Trophoblast cell (in vitro differentiated cells and primary cell): ENCODE data around the gene GPSM3.
A peak's percentile ranks its signal among the peaks of the same experiment; 100 is the strongest.

Experiments used
- DNase-seq, 2 donors: peaks; one replicate each; pipeline ENCODE4 v3.0.0-alpha.2; 2016
- H2AFZ ChIP-seq: 2 replicates; pipeline ENCODE4 v1.6.1; 2013; ENCODE audit warnings: low read length, moderate library complexity, mild to moderate bottlenecking; ENCODE audit not compliant: insufficient read depth, poor library complexity
- H2AK5ac ChIP-seq: 2 replicates; pipeline ENCODE4 v1.6.1; 2013; ENCODE audit warnings: mild to moderate bottlenecking, low read length
- H2BK120ac ChIP-seq: 2 replicates; pipeline ENCODE4 v1.6.1; 2013; ENCODE audit warnings: low read length, mild to moderate bottlenecking, moderate library complexity; ENCODE audit not compliant: insufficient read depth, poor library complexity
- H2BK12ac ChIP-seq: 2 replicates; pipeline ENCODE4 v1.6.1; 2013; ENCODE audit warnings: mild to moderate bottlenecking, low read length, moderate library complexity
- H2BK5ac ChIP-seq: 2 replicates; pipeline ENCODE4 v1.6.1; 2013; ENCODE audit warnings: low read length, low read depth, moderate library complexity, mild to moderate bottlenecking; ENCODE audit not compliant: poor library complexity
- H3K14ac ChIP-seq: 2 replicates; pipeline ENCODE4 v1.6.1; 2013; ENCODE audit warnings: mild to moderate bottlenecking, low read length
- H3K18ac ChIP-seq: 2 replicates; pipeline ENCODE4 v1.6.1; 2013; ENCODE audit warnings: mild to moderate bottlenecking, low read length
- H3K23ac ChIP-seq: 2 replicates; pipeline ENCODE4 v1.6.1; 2013; ENCODE audit warnings: low read length
- H3K27ac ChIP-seq: 2 replicates; pipeline ENCODE4 v1.5.1; 2013; ENCODE audit warnings: low read depth, mild to moderate bottlenecking, inconsistent platforms, low read length, moderate library complexity
- H3K27me3 ChIP-seq: 2 replicates; pipeline ENCODE4 v1.6.1; 2013; ENCODE audit warnings: inconsistent platforms, mild to moderate bottlenecking, low read length, moderate library complexity; ENCODE audit not compliant: insufficient read depth
- H3K36me3 ChIP-seq, 2 experiments: 1 replicate in 1 of 2; 2 replicates in 1 of 2; pipeline ENCODE4 v1.6.1; 2013; ENCODE audit warnings: low read length in 2 of 2, mild to moderate bottlenecking in 2 of 2, moderate library complexity in 1 of 2; ENCODE audit not compliant: insufficient read depth in 2 of 2, control insufficient read depth in 1 of 2
- H3K4ac ChIP-seq: 2 replicates; pipeline ENCODE4 v1.6.1; 2013; ENCODE audit warnings: low read depth, mild to moderate bottlenecking, low read length, moderate library complexity
- H3K4me1 ChIP-seq, 2 experiments: 1 replicate in 1 of 2; 2 replicates in 1 of 2; pipeline ENCODE4 v1.6.1; 2013; ENCODE audit warnings: low read length in 2 of 2, mild to moderate bottlenecking in 2 of 2, moderate library complexity in 1 of 2; ENCODE audit not compliant: insufficient read depth in 2 of 2, control insufficient read depth in 1 of 2
- H3K4me2 ChIP-seq: 2 replicates; pipeline ENCODE4 v1.6.1; 2013; ENCODE audit warnings: inconsistent platforms, mild to moderate bottlenecking, low read length, moderate library complexity
- H3K4me3 ChIP-seq: 2 replicates; pipeline ENCODE4 v1.5.1; 2013; ENCODE audit warnings: mild to moderate bottlenecking, low read depth, low read length, inconsistent platforms
- H3K79me1 ChIP-seq: one replicate; pipeline ENCODE4 v1.6.1; 2013; ENCODE audit warnings: low read length
- H3K79me2 ChIP-seq: 2 replicates; pipeline ENCODE4 v1.6.1; 2013; ENCODE audit warnings: low read length, mild to moderate bottlenecking; ENCODE audit not compliant: control insufficient read depth, insufficient read depth, poor library complexity
- H3K9ac ChIP-seq: 2 replicates; pipeline ENCODE4 v1.6.1; 2013; ENCODE audit warnings: mild to moderate bottlenecking, low read length
- H3K9me3 ChIP-seq: 2 replicates; pipeline ENCODE4 v1.6.1; 2013; ENCODE audit warnings: low read depth, mild to moderate bottlenecking, control low read depth, inconsistent platforms, low read length; ENCODE audit not compliant: insufficient read depth
- H4K12ac ChIP-seq: 2 replicates; pipeline ENCODE4 v1.6.1; 2013; ENCODE audit warnings: low read depth, mild to moderate bottlenecking, low read length, moderate library complexity
- H4K8ac ChIP-seq: 2 replicates; pipeline ENCODE4 v1.6.1; 2013; ENCODE audit warnings: low read depth, mild to moderate bottlenecking, low read length, moderate library complexity
- H4K91ac ChIP-seq: one replicate; pipeline ENCODE4 v1.6.1; 2013; ENCODE audit warnings: low read depth, mild to moderate bottlenecking, low read length, moderate library complexity
- WGBS: extraction: QIAGEN DNeasy Blood & Tissue Kit; methylation state at CpG from one replicate; pipeline ENCODE4 v1.1.7; 2013; ENCODE audit warnings: missing lambda C conversion rate; ENCODE audit not compliant: insufficient read length, insufficient coverage; ENCODE audit errors: extremely low coverage; 5-methylcytosine and 5-hydroxymethylcytosine counted together

The GPSM3 gene

GRCh38 chr6:32182555-32182981, 9.9 kb downstream of the GPSM3 start:
- WGBS = no CpG with 5 or more reads among the region's 10 CpGs

GRCh38 chr6:32181915-32182529, 10.4 kb downstream of the GPSM3 start:
- Histone ChIP-seq H3K9ac (no peak overlapping the region), H2AK5ac (no peak overlapping the region), H2BK5ac (no peak overlapping the region), H4K8ac (no peak overlapping the region), H3K4ac (no peak overlapping the region), H3K79me1 (peaks cover 6% of the 10 kb centered on the region), H3K79me2 (peaks cover 2% of the 10 kb centered on the region), H2BK120ac (no peak overlapping the region), H3K4me1 (peaks cover 0 to 10% of the 10 kb centered on the region in 2 experiments), H3K27ac (no peak overlapping the region), H3K27me3 (no peaks in the 10 kb centered on the region), H3K4me2 (no peak overlapping the region), H3K14ac (no peak overlapping the region), H3K23ac (no peak overlapping the region), H3K9me3 (no peaks in the 10 kb centered on the region), H4K12ac (no peak overlapping the region), H3K4me3 (peak overlapping the region; percentile 21), H2BK12ac (no peak overlapping the region), H3K36me3 (peaks cover 37 to 43% of the 10 kb centered on the region in 2 experiments), H4K91ac (no peak overlapping the region), H2AFZ (no peak overlapping the region), H3K18ac (no peak overlapping the region)
- no peak for DNase-seq
- WGBS = no CpG with 5 or more reads among the region's 10 CpGs

More at GRCh38 chr6:32182555-32182981, 9.9 kb downstream of the GPSM3 start:
- H3K36me3 ChIP-seq = peaks cover 42 to 48% of the 10 kb centered on the region in 2 experiments
- no peak overlapping the region for H3K18ac ChIP-seq
- peaks cover under 1% of the 10 kb centered on the region for H3K79me1 ChIP-seq
- H3K4me1 ChIP-seq = peaks cover 0 to 9% of the 10 kb centered on the region in 2 experiments
- H2BK12ac ChIP-seq = no peak overlapping the region
- no peak overlapping the region for H4K91ac ChIP-seq
- no peak overlapping the region for H4K8ac ChIP-seq
- H2BK120ac ChIP-seq = no peak overlapping the region
- H2AFZ ChIP-seq = no peak overlapping the region
- no peak overlapping the region for H4K12ac ChIP-seq
- H3K23ac ChIP-seq = no peak overlapping the region
- H3K27ac ChIP-seq = no peak overlapping the region
- H3K27me3 ChIP-seq = no peaks in the 10 kb centered on the region
- H3K9me3 ChIP-seq = no peaks in the 10 kb centered on the region
- H2BK5ac ChIP-seq = no peak overlapping the region
- DNase-seq = no peak
- no peak overlapping the region for H2AK5ac ChIP-seq
- no peak overlapping the region for H3K4ac ChIP-seq
- H3K4me3 ChIP-seq = no peak overlapping the region
- H3K79me2 ChIP-seq = peaks cover 2% of the 10 kb centered on the region
- no peak overlapping the region for H3K14ac ChIP-seq
- no peak overlapping the region for H3K9ac ChIP-seq
- H3K4me2 ChIP-seq = no peak overlapping the region

GRCh38 chr6:32181148-32181702, 11.2 kb downstream of the GPSM3 start:
- Histone ChIP-seq H3K9me3 (no peaks in the 10 kb centered on the region), H3K79me1 (peaks cover 10% of the 10 kb centered on the region), H3K27ac (no peak overlapping the region), H4K8ac (no peak overlapping the region), H2BK5ac (no peak overlapping the region), H3K18ac (no peak overlapping the region), H3K36me3 (peaks cover 29 to 36% of the 10 kb centered on the region in 2 experiments), H3K4me3 (no peak overlapping the region), H3K4me2 (no peak overlapping the region), H3K4me1 (peaks cover 0 to 17% of the 10 kb centered on the region in 2 experiments), H3K9ac (no peak overlapping the region), H3K23ac (no peak overlapping the region), H2AK5ac (no peak overlapping the region), H2BK12ac (no peak overlapping the region), H3K79me2 (peaks cover 2% of the 10 kb centered on the region), H4K91ac (no peak overlapping the region), H3K4ac (no peak overlapping the region), H2BK120ac (no peak overlapping the region), H2AFZ (no peak overlapping the region), H4K12ac (no peak overlapping the region), H3K27me3 (no peaks in the 10 kb centered on the region), H3K14ac (no peak overlapping the region)
- DNase-seq = no peak
- no CpG with 5 or more reads among the region's 15 CpGs for WGBS

- Histone ChIP-seq H3K23ac (no peak overlapping the region), H3K18ac (no peak overlapping the region), H3K4me3 (no peak overlapping the region), H3K79me2 (peaks cover 10% of the 10 kb centered on the region), H3K4me1 (peaks cover 4 to 20% of the 10 kb centered on the region in 2 experiments), H3K14ac (no peak overlapping the region), H2BK5ac (no peak overlapping the region), H3K36me3 (peaks cover 26 to 36% of the 10 kb centered on the region in 2 experiments), H3K4ac (no peak overlapping the region), H3K4me2 (no peak overlapping the region), H2BK120ac (no peak overlapping the region), H3K27me3 (no peaks in the 10 kb centered on the region), H4K91ac (no peak overlapping the region), H2AK5ac (no peak overlapping the region), H3K79me1 (peaks cover 14% of the 10 kb centered on the region), H3K27ac (no peak overlapping the region), H2AFZ (no peak overlapping the region), H3K9me3 (no peaks in the 10 kb centered on the region), H4K12ac (no peak overlapping the region), H3K9ac (no peak overlapping the region), H4K8ac (no peak overlapping the region), H2BK12ac (no peak overlapping the region)
- no peak for DNase-seq
- no CpG with 5 or more reads among the region's 10 CpGs for WGBS
Measured at GRCh38 chr6:32179766-32180405, 12.6 kb downstream of the GPSM3 start.
